Measurements from ENCODE around the gene NELFA. TPM values are rescaled to one million over a fixed set of nuclear protein-coding genes. Genes with fewer than 3 reads are reported as not detected.

The NELFA gene
- total RNA-seq, 1 experiment from 2014 or later: 14.7 TPM

GRCh38 chr4:1975880-1976279 is 32.9 kb downstream of the NELFA start:
- in situ Hi-C loops (cut with HindIII; ENCODE audit: low pct_unique_long_range_greater_than_20kb, low sequenced_read_pairs): no loop called here

GRCh38 chr4:1975391-1975801 is 33.4 kb downstream of the NELFA start:
- in situ Hi-C loops (cut with HindIII; ENCODE audit: low pct_unique_long_range_greater_than_20kb, low sequenced_read_pairs): no loop called here

More at GRCh38 chr4:1975880-1976279, 32.9 kb downstream of the NELFA start:
- no peak for DNase-seq (ENCODE audit: low read depth, low spot score)

GRCh38 chr4:1974840-1975239 is 33.9 kb downstream of the NELFA start:
- no peak for DNase-seq (ENCODE audit: low read depth, low spot score)
- in situ Hi-C loops (cut with HindIII; ENCODE audit: low pct_unique_long_range_greater_than_20kb, low sequenced_read_pairs): no loop called here

More at GRCh38 chr4:1975391-1975801, 33.4 kb downstream of the NELFA start:
- no peak for DNase-seq (ENCODE audit: low read depth, low spot score)

- no peak for DNase-seq (ENCODE audit: low read depth, low spot score)
- in situ Hi-C loops (cut with HindIII; ENCODE audit: low pct_unique_long_range_greater_than_20kb, low sequenced_read_pairs): no loop called here
Measured at GRCh38 chr4:1973661-1974060, 35.1 kb downstream of the NELFA start.

- in situ Hi-C loops (cut with HindIII; ENCODE audit: low pct_unique_long_range_greater_than_20kb, low sequenced_read_pairs): no loop called here
- no peak for DNase-seq (ENCODE audit: low read depth, low spot score)
Measured at GRCh38 chr4:1973218-1973617, 35.6 kb downstream of the NELFA start.

- in situ Hi-C loops (cut with HindIII; ENCODE audit: low pct_unique_long_range_greater_than_20kb, low sequenced_read_pairs): no loop called here
- no peak for DNase-seq (ENCODE audit: low read depth, low spot score)
Measured at GRCh38 chr4:1972414-1972813, 36.4 kb downstream of the NELFA start.

- in situ Hi-C loops (cut with HindIII; ENCODE audit: low pct_unique_long_range_greater_than_20kb, low sequenced_read_pairs): no loop called here
- no peak for DNase-seq (ENCODE audit: low read depth, low spot score)
Measured at GRCh38 chr4:1971456-1972200, 37.1 kb downstream of the NELFA start.

- DNase-seq (ENCODE audit: low read depth, low spot score): no peak
- in situ Hi-C loops (cut with HindIII; ENCODE audit: low pct_unique_long_range_greater_than_20kb, low sequenced_read_pairs): no loop called here
Measured at GRCh38 chr4:1970926-1971325, 37.8 kb downstream of the NELFA start.

- in situ Hi-C loops (cut with HindIII; ENCODE audit: low pct_unique_long_range_greater_than_20kb, low sequenced_read_pairs): no loop called here
- no peak for DNase-seq (ENCODE audit: low read depth, low spot score)
Measured at GRCh38 chr4:1969928-1970723, 38.6 kb downstream of the NELFA start.

- no peak for DNase-seq (ENCODE audit: low read depth, low spot score)
- in situ Hi-C loops (cut with HindIII; ENCODE audit: low pct_unique_long_range_greater_than_20kb, low sequenced_read_pairs): no loop called here
Measured at GRCh38 chr4:1968686-1969295, 40.0 kb downstream of the NELFA start.

GRCh38 chr4:1967512-1968149 is 41.1 kb downstream of the NELFA start:
- in situ Hi-C loops (cut with HindIII; ENCODE audit: low pct_unique_long_range_greater_than_20kb, low sequenced_read_pairs): no loop called here
- no peak for DNase-seq (ENCODE audit: low read depth, low spot score)

- DNase-seq (ENCODE audit: low read depth, low spot score): no peak
- in situ Hi-C loops (cut with HindIII; ENCODE audit: low pct_unique_long_range_greater_than_20kb, low sequenced_read_pairs): no loop called here
Measured at GRCh38 chr4:1964971-1965370, 43.8 kb downstream of the NELFA start.

- in situ Hi-C loops (cut with HindIII; ENCODE audit: low pct_unique_long_range_greater_than_20kb, low sequenced_read_pairs): no loop called here
Measured at GRCh38 chr4:1964443-1964842, 44.3 kb downstream of the NELFA start.

GRCh38 chr4:1962980-1963379 is 45.8 kb downstream of the NELFA start:
- no peak for DNase-seq (ENCODE audit: low read depth, low spot score)
- in situ Hi-C loops (cut with HindIII; ENCODE audit: low pct_unique_long_range_greater_than_20kb, low sequenced_read_pairs): no loop called here

More at GRCh38 chr4:1964443-1964842, 44.3 kb downstream of the NELFA start:
- DNase-seq (ENCODE audit: low read depth, low spot score): no peak

- no peak for DNase-seq (ENCODE audit: low read depth, low spot score)
- in situ Hi-C loops (cut with HindIII; ENCODE audit: low pct_unique_long_range_greater_than_20kb, low sequenced_read_pairs): no loop called here
Measured at GRCh38 chr4:1961563-1961962, 47.2 kb downstream of the NELFA start.

GRCh38 chr4:1961038-1961437 is 47.7 kb downstream of the NELFA start:
- no peak for DNase-seq (ENCODE audit: low read depth, low spot score)

GRCh38 chr4:1960170-1960825 is 48.5 kb downstream of the NELFA start:
- in situ Hi-C loops (cut with HindIII; ENCODE audit: low pct_unique_long_range_greater_than_20kb, low sequenced_read_pairs): no loop called here
- no peak for DNase-seq (ENCODE audit: low read depth, low spot score)

More at GRCh38 chr4:1961038-1961437, 47.7 kb downstream of the NELFA start:
- in situ Hi-C loops (cut with HindIII; ENCODE audit: low pct_unique_long_range_greater_than_20kb, low sequenced_read_pairs): no loop called here

- DNase-seq (ENCODE audit: low read depth, low spot score): no peak
- in situ Hi-C loops (cut with HindIII; ENCODE audit: low pct_unique_long_range_greater_than_20kb, low sequenced_read_pairs): no loop called here
Measured at GRCh38 chr4:1959104-1959384, 49.7 kb downstream of the NELFA start.

Measured in SK-MEL-5 (cell line).